ENCODE data around the gene SCUBE2.
A peak's percentile ranks its signal among the peaks of the same experiment; 100 is the strongest.
"Not testable (repeated sequence)": the region's sequence is repeated elsewhere in the genome, so short reads cannot be mapped to it uniquely, and the experiment has no call there.

The SCUBE2 gene

GRCh38 chr11:9104580-9104979 lies 13.2 kb upstream of the SCUBE2 start:
- no peak for DNase-seq

GRCh38 chr11:9103542-9104276 lies 12.3 kb upstream of the SCUBE2 start:
- no peak for DNase-seq

GRCh38 chr11:9099617-9100016 lies 8.2 kb upstream of the SCUBE2 start:
- no peak for DNase-seq

GRCh38 chr11:9098455-9098854 lies 7.1 kb upstream of the SCUBE2 start:
- DNase-seq: not testable (repeated sequence)

- not testable (repeated sequence) for DNase-seq
These were observed 6.0 kb upstream of the SCUBE2 start for GRCh38 chr11:9097186-9097943.

GRCh38 chr11:9096427-9096826 lies 5.0 kb upstream of the SCUBE2 start:
- DNase-seq: no peak

GRCh38 chr11:9095421-9095820 lies 4.0 kb upstream of the SCUBE2 start:
- DNase-seq: peak in 1 of 2 donors; percentile 22

- no peak for DNase-seq
These were observed 3.0 kb upstream of the SCUBE2 start for GRCh38 chr11:9094420-9094819.

- peak; percentile 29 to 35 for DNase-seq
These were observed 1.7 kb upstream of the SCUBE2 start for GRCh38 chr11:9092853-9093778.

GRCh38 chr11:9092072-9092471 lies 673 bp upstream of the SCUBE2 start:
- no peak for DNase-seq

- no peak for DNase-seq
These were observed 833 bp downstream of the SCUBE2 start for GRCh38 chr11:9090488-9091043.

GRCh38 chr11:9089636-9090035 lies 1.8 kb downstream of the SCUBE2 start:
- no peak for DNase-seq

GRCh38 chr11:9089061-9089460 lies 2.3 kb downstream of the SCUBE2 start:
- no peak for DNase-seq

- no peak for DNase-seq
These were observed 8.8 kb downstream of the SCUBE2 start for GRCh38 chr11:9082575-9082974.

- DNase-seq: no peak
These were observed 10.2 kb downstream of the SCUBE2 start for GRCh38 chr11:9081153-9081552.

GRCh38 chr11:9078113-9079086 lies 13.0 kb downstream of the SCUBE2 start:
- no peak for DNase-seq

GRCh38 chr11:9077164-9077563 lies 14.2 kb downstream of the SCUBE2 start:
- DNase-seq: no peak

GRCh38 chr11:9076661-9077060 lies 14.7 kb downstream of the SCUBE2 start:
- no peak for DNase-seq

- DNase-seq: no peak
These were observed 15.4 kb downstream of the SCUBE2 start for GRCh38 chr11:9076046-9076445.

- no peak for DNase-seq
These were observed 15.8 kb downstream of the SCUBE2 start for GRCh38 chr11:9075556-9075955.

- no peak for DNase-seq
These were observed 16.9 kb downstream of the SCUBE2 start for GRCh38 chr11:9074338-9075029.

Data from inflammatory macrophage treated with lipopolysaccharide for 1 hour (primary cell).